Measurements from ENCODE around the gene EP400.

Gene EP400

GRCh38 chr12:131989021-131989420 is 39.3 kb downstream of the EP400 start:
- H3K4me3 ChIP-seq (ENCODE audit: low read length) = no peak overlapping the region
- no peak for TF ChIP-seq ZNF274 (IDR thresholded peaks at IDR 0.05; ENCODE audit: low read depth, low read length)

DNA sequence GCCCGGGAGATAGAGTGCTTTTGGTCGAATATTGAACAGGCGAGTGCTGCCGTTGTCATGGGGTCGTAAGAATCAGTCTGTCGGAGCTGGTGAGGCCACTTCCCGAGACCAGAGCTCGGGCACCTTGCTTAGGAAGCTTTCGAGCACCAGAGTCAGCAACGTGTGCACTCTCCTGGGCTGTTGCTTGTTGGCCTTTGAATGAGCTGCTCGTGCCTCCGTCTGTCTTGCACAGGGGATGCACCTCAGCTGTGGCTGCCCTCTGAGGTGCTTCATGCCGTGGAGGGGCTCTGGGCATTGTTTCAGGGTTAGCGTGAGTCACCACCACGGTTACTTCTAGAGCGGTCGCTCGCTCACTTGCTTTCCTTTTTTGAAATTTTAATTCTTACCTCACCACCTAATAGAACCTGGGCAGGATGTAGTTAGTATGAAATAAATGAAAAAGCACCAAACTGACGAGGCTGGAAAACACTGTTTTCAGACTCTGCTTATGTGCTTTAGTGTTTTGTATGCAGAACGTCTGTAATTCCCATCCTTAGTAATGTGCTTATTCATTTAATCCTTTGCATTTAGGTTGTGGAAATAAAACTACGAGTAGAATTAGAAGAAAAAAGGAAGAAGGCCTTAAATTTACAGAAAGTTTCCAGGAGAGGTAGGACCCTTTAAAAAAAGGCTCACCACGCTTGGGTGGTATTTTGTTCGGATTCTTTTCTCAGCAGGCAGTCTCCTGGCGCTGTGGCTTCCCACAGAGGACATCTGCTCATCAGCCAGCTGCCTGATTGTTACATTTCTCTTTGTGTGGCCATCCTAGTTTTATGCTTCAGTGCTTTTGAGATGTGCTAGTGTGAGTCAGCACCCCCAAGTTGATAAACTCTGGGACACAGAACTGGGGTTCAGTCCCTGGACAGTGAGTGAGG is 40.6 kb downstream of the EP400 start:
- no peak overlapping the region for H3K4me3 ChIP-seq (ENCODE audit: low read length)
- TF ChIP-seq ZNF274 (IDR thresholded peaks at IDR 0.05; ENCODE audit: low read depth, low read length) = no peak

- no peak overlapping the region for H3K4me3 ChIP-seq (ENCODE audit: low read length)
- no peak for TF ChIP-seq ZNF274 (IDR thresholded peaks at IDR 0.05; ENCODE audit: low read depth, low read length)
Measured at GRCh38 chr12:131990980-131991305, 41.2 kb downstream of the EP400 start.

GRCh38 chr12:131991816-131992430 is 42.2 kb downstream of the EP400 start:
- TF ChIP-seq ZNF274 (IDR thresholded peaks at IDR 0.05; ENCODE audit: low read depth, low read length) = no peak

GRCh38 chr12:131994589-131994988 is 44.8 kb downstream of the EP400 start:
- H3K4me3 ChIP-seq (ENCODE audit: low read length) = no peak overlapping the region
- no peak for TF ChIP-seq ZNF274 (IDR thresholded peaks at IDR 0.05; ENCODE audit: low read depth, low read length)

More at GRCh38 chr12:131991816-131992430, 42.2 kb downstream of the EP400 start:
- no peak overlapping the region for H3K4me3 ChIP-seq (ENCODE audit: low read length)

- TF ChIP-seq ZNF274 (IDR thresholded peaks at IDR 0.05; ENCODE audit: low read depth, low read length) = no peak
- no peak overlapping the region for H3K4me3 ChIP-seq (ENCODE audit: low read length)
Measured at GRCh38 chr12:132000286-132000872, 50.6 kb downstream of the EP400 start.

DNA sequence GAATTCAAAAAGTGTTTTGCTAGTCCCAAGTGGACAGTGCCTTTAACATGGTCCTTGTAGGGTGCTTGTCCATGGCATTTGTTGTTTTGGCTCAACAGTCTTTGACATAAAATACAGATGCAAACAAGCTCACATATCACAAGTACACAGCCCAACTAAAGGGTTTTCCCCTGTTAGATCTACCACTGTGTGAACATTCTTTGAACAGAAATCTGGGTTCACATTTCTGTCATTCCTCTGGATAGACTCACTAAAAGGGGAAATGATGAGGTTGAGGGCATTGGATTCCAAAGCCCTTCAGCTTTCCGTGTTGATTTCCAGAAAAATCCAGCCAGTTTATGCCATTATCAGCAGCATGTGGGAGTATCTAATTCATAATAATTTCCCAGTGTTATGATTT is 54.1 kb downstream of the EP400 start:
- no peak overlapping the region for H3K4me3 ChIP-seq (ENCODE audit: low read length)

GRCh38 chr12:132004946-132005345 is 55.2 kb downstream of the EP400 start:
- no peak for TF ChIP-seq ZNF274 (IDR thresholded peaks at IDR 0.05; ENCODE audit: low read depth, low read length)
- no peak overlapping the region for H3K4me3 ChIP-seq (ENCODE audit: low read length)

More for the DNA sequence above, 54.1 kb downstream of the EP400 start:
- TF ChIP-seq ZNF274 (IDR thresholded peaks at IDR 0.05; ENCODE audit: low read depth, low read length) = no peak

- no peak for TF ChIP-seq ZNF274 (IDR thresholded peaks at IDR 0.05; ENCODE audit: low read depth, low read length)
Measured at GRCh38 chr12:132006056-132006680, 56.4 kb downstream of the EP400 start.

DNA sequence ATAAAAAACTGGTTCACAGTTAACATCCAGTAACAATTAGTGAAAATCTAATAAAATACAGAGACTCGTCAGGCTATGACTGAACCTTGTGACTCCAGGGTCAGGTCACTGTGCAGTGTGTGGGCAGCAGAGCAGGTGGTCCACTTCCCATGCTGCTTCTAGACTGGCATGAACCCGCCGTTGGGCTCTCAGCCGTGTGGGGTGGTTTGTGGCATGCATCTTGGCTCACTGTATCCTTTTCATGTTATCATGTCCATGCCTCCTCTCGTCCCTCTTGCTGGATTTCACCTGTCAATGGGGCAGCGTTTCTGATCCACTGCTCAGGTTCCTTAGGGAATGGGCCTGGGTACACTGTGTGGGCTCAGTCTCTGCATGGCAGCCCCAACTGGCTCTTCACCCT is 57.3 kb downstream of the EP400 start:
- TF ChIP-seq ZNF274 (IDR thresholded peaks at IDR 0.05; ENCODE audit: low read depth, low read length) = no peak
- H3K4me3 ChIP-seq (ENCODE audit: low read length) = no peak overlapping the region

More at GRCh38 chr12:132006056-132006680, 56.4 kb downstream of the EP400 start:
- H3K4me3 ChIP-seq (ENCODE audit: low read length) = no peak overlapping the region

- no peak overlapping the region for H3K4me3 ChIP-seq (ENCODE audit: low read length)
- TF ChIP-seq ZNF274 (IDR thresholded peaks at IDR 0.05; ENCODE audit: low read depth, low read length) = no peak
Measured at GRCh38 chr12:132009336-132009859, 59.7 kb downstream of the EP400 start.

- no peak for TF ChIP-seq ZNF274 (IDR thresholded peaks at IDR 0.05; ENCODE audit: low read depth, low read length)
- no peak overlapping the region for H3K4me3 ChIP-seq (ENCODE audit: low read length)
Measured at GRCh38 chr12:132012919-132013568, 63.3 kb downstream of the EP400 start.

GRCh38 chr12:132014092-132014914 is 64.6 kb downstream of the EP400 start:
- TF ChIP-seq ZNF274 (IDR thresholded peaks at IDR 0.05; ENCODE audit: low read depth, low read length) = no peak
- no peak overlapping the region for H3K4me3 ChIP-seq (ENCODE audit: low read length)

All from GM08714 (cell line).